Loucy (cell line): ENCODE data around the gene POLD4.

Source experiments
- H2AFZ ChIP-seq: fragments of 200-600 bp; sonication (generic); 2 replicates; pipeline ENCODE4 v1.6.0; 2016; ENCODE audit warnings: antibody characterized with exemption, mild to moderate bottlenecking, low read length, moderate library complexity
- H3F3A ChIP-seq: fragments of 200-600 bp; 2 replicates; pipeline ENCODE4 v1.6.0; 2016; ENCODE audit warnings: antibody characterized with exemption, low read depth, mild to moderate bottlenecking
- H3K27me3 ChIP-seq: fragments of 200-600 bp; sonication (generic); 2 replicates; pipeline ENCODE4 v1.6.1; 2014; ENCODE audit warnings: low read length, mild to moderate bottlenecking; ENCODE audit not compliant: insufficient read depth, poor library complexity, severe bottlenecking
- H3K36me3 ChIP-seq: fragments of 200-600 bp; sonication (generic); 2 replicates; pipeline ENCODE4 v1.6.1; 2016; ENCODE audit warnings: low read length; ENCODE audit not compliant: insufficient read depth
- H3K4me1 ChIP-seq: fragments of 200-600 bp; sonication (generic); 2 replicates; pipeline ENCODE4 v1.5.1; 2014; ENCODE audit warnings: low read length, mild to moderate bottlenecking; ENCODE audit not compliant: insufficient read depth, poor library complexity, severe bottlenecking
- H3K4me2 ChIP-seq: fragments of 200-600 bp; sonication (generic); 2 replicates; pipeline ENCODE4 v1.6.0; 2014; ENCODE audit warnings: antibody characterized with exemption, low read length, low read depth, mild to moderate bottlenecking; ENCODE audit not compliant: poor library complexity, severe bottlenecking
- H3K4me3 ChIP-seq: fragments of 200-600 bp; sonication (generic); 2 replicates; pipeline ENCODE4 v1.5.1; 2014; ENCODE audit warnings: low read length, mild to moderate bottlenecking, mixed read lengths; ENCODE audit not compliant: poor library complexity, severe bottlenecking
- H3K79me2 ChIP-seq: fragments of 200-600 bp; sonication (generic); 2 replicates; pipeline ENCODE4 v1.6.1; 2014; ENCODE audit warnings: low read length; ENCODE audit not compliant: insufficient read depth
- H3K9ac ChIP-seq: fragments of 200-600 bp; sonication (generic); 2 replicates; pipeline ENCODE4 v1.6.0; 2014; ENCODE audit warnings: mild to moderate bottlenecking, low read depth, low read length, moderate library complexity; ENCODE audit not compliant: poor library complexity, severe bottlenecking
- H3K9me2 ChIP-seq: fragments of 200-600 bp; sonication (generic); replicated peaks from 2 replicates; pipeline ENCODE4 v1.6.1; 2016; ENCODE audit warnings: low read depth, low read length, mixed read lengths
- H3K9me3 ChIP-seq: fragments of 200-600 bp; sonication (generic); 2 replicates; pipeline ENCODE4 v1.6.1; 2014; ENCODE audit warnings: mild to moderate bottlenecking, antibody characterized with exemption, low read length, low read depth; ENCODE audit not compliant: insufficient read depth
- H4K20me1 ChIP-seq: fragments of 200-600 bp; sonication (generic); 2 replicates; pipeline ENCODE4 v1.6.0; 2014; ENCODE audit warnings: antibody characterized with exemption, low read length, mild to moderate bottlenecking; ENCODE audit not compliant: insufficient read depth, poor library complexity, severe bottlenecking
- CTCF ChIP-seq: fragments of 200-600 bp; sonication (generic); conservative IDR thresholded peaks from 2 replicates; pipeline ENCODE4 v1.5.1; 2014; ENCODE audit warnings: mild to moderate bottlenecking, antibody characterized with exemption, low read length
- EZH2phosphoT487 ChIP-seq: fragments of 200-600 bp; IDR thresholded peaks from 2 replicates; pipeline ENCODE4 v1.6.1; 2018; ENCODE audit warnings: antibody characterized with exemption, mild to moderate bottlenecking, moderate library complexity, borderline replicate concordance

POLD4 gene

DNA sequence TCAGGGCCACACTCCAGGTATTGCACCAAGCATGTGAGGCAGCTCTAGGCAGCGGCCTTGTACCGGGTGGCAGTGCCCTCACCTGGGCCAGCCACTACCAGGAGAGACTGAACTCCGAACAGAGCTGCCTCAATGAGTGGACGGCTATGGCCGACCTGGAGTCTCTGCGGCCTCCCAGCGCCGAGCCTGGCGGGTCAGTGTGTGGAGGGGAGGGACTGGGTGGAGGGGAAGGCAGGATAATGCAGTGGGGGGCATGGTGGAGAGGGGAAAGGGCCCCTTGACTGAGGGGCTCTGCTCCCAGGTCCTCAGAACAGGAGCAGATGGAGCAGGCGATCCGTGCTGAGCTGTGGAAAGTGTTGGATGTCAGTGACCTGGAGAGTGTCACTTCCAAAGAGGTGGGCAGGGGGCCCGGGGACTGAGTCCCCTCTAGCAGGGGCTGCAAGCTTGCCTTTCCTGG is 45.8 kb downstream of the POLD4 start:
- no peaks in the 10 kb centered on the region for H3F3A ChIP-seq
- H3K9me3 ChIP-seq, result no peaks in the 10 kb centered on the region
- no peak overlapping the region for H3K4me2 ChIP-seq
- H4K20me1 ChIP-seq, result no peaks in the 10 kb centered on the region
- no peaks in the 10 kb centered on the region for H3K36me3 ChIP-seq
- no peak overlapping the region for H3K4me3 ChIP-seq
- H3K27me3 ChIP-seq, result no peaks in the 10 kb centered on the region
- no peaks in the 10 kb centered on the region for H3K9me2 ChIP-seq
- H3K4me1 ChIP-seq, result peaks cover 4% of the 10 kb centered on the region
- H2AFZ ChIP-seq, result no peak overlapping the region
- H3K79me2 ChIP-seq, result no peaks in the 10 kb centered on the region
- no peak overlapping the region for H3K9ac ChIP-seq
- TF ChIP-seq CTCF (no peak), EZH2phosphoT487 (no peak)

DNA sequence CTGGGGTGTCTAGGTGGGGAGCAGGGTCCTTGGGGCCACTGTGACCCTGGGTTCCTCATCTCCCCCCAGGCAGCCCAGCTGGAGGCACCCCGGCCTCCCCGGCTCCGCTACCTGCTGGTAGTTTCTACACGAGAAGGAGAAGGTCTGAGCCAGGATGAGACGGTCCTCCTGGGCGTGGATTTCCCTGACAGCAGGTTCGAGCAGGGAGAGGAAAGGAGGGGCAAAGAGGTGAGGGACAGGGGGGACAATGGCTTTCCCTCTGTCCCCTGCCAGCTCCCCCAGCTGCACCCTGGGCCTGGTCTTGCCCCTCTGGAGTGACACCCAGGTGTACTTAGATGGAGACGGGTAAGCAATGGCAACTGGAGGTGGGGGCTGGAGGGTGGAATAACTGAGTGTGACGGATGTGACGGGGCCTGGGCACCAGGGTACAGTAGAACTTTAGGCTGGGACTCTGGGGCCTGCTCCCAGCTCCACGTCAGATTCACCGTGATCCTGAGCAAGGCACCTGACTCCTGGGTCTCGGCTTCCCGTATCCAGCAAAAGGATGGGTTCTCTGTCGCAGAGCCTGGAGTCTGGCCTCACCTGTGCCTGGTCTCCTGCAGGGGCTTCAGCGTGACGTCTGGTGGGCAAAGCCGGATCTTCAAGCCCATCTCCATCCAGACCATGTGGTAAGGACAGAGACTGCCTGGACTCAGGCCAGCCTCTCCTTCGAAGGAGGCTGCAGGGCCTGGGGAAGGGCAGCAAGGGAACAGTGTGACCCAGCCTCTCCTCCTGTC is 46.4 kb downstream of the POLD4 start:
- H3K36me3 ChIP-seq, result 0 out of 2 replicates have a peak, but pooled peaks cover 4% of the 10 kb centered on the region
- TF ChIP-seq EZH2phosphoT487, result no peak
- TF ChIP-seq CTCF, result no peak

DNA sequence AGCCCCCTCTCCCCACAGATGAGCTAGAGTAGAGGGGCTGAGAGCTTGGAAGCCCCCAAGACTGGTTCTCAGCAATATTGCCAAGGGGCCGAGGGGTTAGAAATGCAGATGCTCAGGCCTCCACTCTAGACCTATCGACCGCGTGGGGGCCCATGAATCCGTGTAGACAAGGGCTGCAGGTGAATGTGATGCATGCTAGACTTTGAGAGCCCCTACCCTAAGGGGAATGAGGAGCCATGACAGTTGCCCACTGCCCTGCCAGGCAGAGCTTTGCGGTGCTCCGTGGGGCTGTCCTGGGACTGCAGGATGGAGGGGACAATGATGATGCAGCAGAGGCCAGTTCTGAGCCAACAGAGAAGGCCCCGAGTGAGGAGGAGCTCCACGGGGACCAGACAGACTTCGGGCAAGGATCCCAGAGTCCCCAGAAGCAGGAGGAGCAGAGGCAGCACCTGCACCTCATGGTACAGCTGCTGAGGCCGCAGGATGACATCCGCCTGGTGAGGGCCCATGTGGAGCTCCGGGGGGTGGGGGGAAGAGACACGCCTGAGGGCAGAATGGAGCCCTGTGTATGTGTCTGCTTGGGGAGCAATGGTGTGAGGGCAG is 48.7 kb downstream of the POLD4 start:
- H3K79me2 ChIP-seq, result no peaks in the 10 kb centered on the region
- H2AFZ ChIP-seq, result no peak overlapping the region
- no peaks in the 10 kb centered on the region for H3F3A ChIP-seq
- peaks cover 28% of the 10 kb centered on the region; the same call in 1 of the 2 replicates for H3K36me3 ChIP-seq
- H3K9me2 ChIP-seq, result no peaks in the 10 kb centered on the region
- H3K9ac ChIP-seq, result no peak overlapping the region
- H3K4me1 ChIP-seq, result no peaks in the 10 kb centered on the region
- no peak overlapping the region for H3K4me3 ChIP-seq
- H3K9me3 ChIP-seq, result no peaks in the 10 kb centered on the region
- no peaks in the 10 kb centered on the region for H3K27me3 ChIP-seq
- TF ChIP-seq EZH2phosphoT487 (no peak), CTCF (no peak)
- no peak overlapping the region for H3K4me2 ChIP-seq
- H4K20me1 ChIP-seq, result no peaks in the 10 kb centered on the region

More for the DNA sequence above, 46.4 kb downstream of the POLD4 start:
- no peaks in the 10 kb centered on the region for H3K4me1 ChIP-seq
- no peak overlapping the region for H3K4me3 ChIP-seq
- H3K9ac ChIP-seq, result no peak overlapping the region
- no peak overlapping the region for H3K4me2 ChIP-seq
- H4K20me1 ChIP-seq, result no peaks in the 10 kb centered on the region
- no peaks in the 10 kb centered on the region for H3K79me2 ChIP-seq
- no peaks in the 10 kb centered on the region for H3F3A ChIP-seq
- H3K9me3 ChIP-seq, result no peaks in the 10 kb centered on the region
- no peaks in the 10 kb centered on the region for H3K27me3 ChIP-seq
- no peaks in the 10 kb centered on the region for H3K9me2 ChIP-seq
- H2AFZ ChIP-seq, result no peak overlapping the region
